Left lung (tissue), 10 donors: ENCODE results near the gene S100A6. TPM values are rescaled to one million over a fixed set of nuclear protein-coding genes. Genes with fewer than 3 reads are reported as not detected.

ENCODE experiments used
- ATAC-seq: fragments of 200-7000 bp; cut with Tn5 transposase; one replicate; pipeline ENCODE4 v1.9.1; 2020; ENCODE audit warnings: moderate library complexity
- DNase-seq, 4 donors: peaks; one replicate each; pipeline ENCODE4 v3.0.0-alpha.2; 2013 to 2020
- H3K27ac ChIP-seq, 2 donors: fragments of 200-600 bp; sonication (generic) in 1 of 2; one replicate each; pipeline versions ENCODE4 v1.5.0 to v1.8.0; 2020 to 2021
- H3K27me3 ChIP-seq, 2 donors: fragments of 200-600 bp; sonication (generic) in 1 of 2; one replicate each; pipeline versions ENCODE4 v1.5.0 to v1.8.0; 2020 to 2021
- H3K36me3 ChIP-seq, 2 donors: fragments of 200-600 bp; sonication (generic) in 1 of 2; one replicate each; pipeline versions ENCODE4 v1.5.0 to v1.8.0; 2020 to 2021
- H3K4me1 ChIP-seq, 2 donors: fragments of 200-600 bp; one replicate each; pipeline ENCODE4 v1.8.0; 2021
- H3K4me3 ChIP-seq, 2 donors: fragments of 200-600 bp; sonication (generic) in 1 of 2; one replicate each; pipeline versions ENCODE4 v1.5.0 to v1.8.0; 2020 to 2021; ENCODE audit warnings: mild to moderate bottlenecking in 1 of 2
- H3K9me3 ChIP-seq, 2 donors: fragments of 200-600 bp; sonication (generic) in 1 of 2; one replicate each; pipeline versions ENCODE4 v1.5.0 to v1.8.0; 2020 to 2021
- intact Hi-C, 2 donors: fragments of 100-400 bp; cut with DNase I; formaldehyde crosslinking; loops; one replicate each; pipeline versions ENCODE4 v1.11.2 to v1.14.2; 2022
- polyA plus RNA-seq, 6 donors: library from polyadenylated mRNA; unstranded; fragments of 120-200 nt; gene quantifications; one replicate each; pipeline ENCODE4 v1.2.1, GENCODE V29; 2013; ENCODE audit not compliant: insufficient read length in 6 of 6
- total RNA-seq, 2 donors: library from RNA; stranded (reverse); fragmentation: NEBNext Ultra II Directional; extraction: Animal tissue kit (Norgen Biotek cat#: 25700); gene quantifications; one replicate each; pipeline ENCODE4 v1.2.1, GENCODE V29; 2021
- TF ChIP-seq, protein P1 (sequence below), 2 donors: fragments of 200-600 bp; sonication (generic) in 1 of 2; IDR thresholded peaks; one replicate each; pipeline versions ENCODE4 v1.5.0 to v1.8.0; 2021; ENCODE audit warnings: antibody characterized with exemption in 2 of 2
- donor health status: DM: no; HTN: yes; CAD: no.
- donor health status: DM: no; HTN: no; CAD: no.

The S100A6 gene
- total and polyA plus RNA-seq, 8 donors = 156 to 1,797 (median 210) TPM

- Histone ChIP-seq H3K9me3 (no peaks in the 10 kb centered on the region), H3K27ac (peak within 1 kb of the TSS; percentile 53 to 73), H3K36me3 (peaks cover 0 to 8% of the 10 kb centered on the region in 2 donors), H3K4me3 (no peak within 1 kb of the TSS), H3K27me3 (no peaks in the 10 kb centered on the region), H3K4me1 (peaks cover 23 to 86% of the 10 kb centered on the region in 2 donors)
- ATAC-seq (peak; percentile 29), DNase-seq (peak in 1 of 4 donors; percentile 68)
- TF ChIP-seq, protein P1, sequence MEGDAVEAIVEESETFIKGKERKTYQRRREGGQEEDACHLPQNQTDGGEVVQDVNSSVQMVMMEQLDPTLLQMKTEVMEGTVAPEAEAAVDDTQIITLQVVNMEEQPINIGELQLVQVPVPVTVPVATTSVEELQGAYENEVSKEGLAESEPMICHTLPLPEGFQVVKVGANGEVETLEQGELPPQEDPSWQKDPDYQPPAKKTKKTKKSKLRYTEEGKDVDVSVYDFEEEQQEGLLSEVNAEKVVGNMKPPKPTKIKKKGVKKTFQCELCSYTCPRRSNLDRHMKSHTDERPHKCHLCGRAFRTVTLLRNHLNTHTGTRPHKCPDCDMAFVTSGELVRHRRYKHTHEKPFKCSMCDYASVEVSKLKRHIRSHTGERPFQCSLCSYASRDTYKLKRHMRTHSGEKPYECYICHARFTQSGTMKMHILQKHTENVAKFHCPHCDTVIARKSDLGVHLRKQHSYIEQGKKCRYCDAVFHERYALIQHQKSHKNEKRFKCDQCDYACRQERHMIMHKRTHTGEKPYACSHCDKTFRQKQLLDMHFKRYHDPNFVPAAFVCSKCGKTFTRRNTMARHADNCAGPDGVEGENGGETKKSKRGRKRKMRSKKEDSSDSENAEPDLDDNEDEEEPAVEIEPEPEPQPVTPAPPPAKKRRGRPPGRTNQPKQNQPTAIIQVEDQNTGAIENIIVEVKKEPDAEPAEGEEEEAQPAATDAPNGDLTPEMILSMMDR (IDR thresholded peaks at IDR 0.05) = no peak
- intact Hi-C loops = no loop called here
Measured at GRCh38 chr1:153548722-153549688, 13.2 kb upstream of the S100A6 start, which contains the start of gene S100A3. Gene S100A3, minus strand, starts transcription at chr1:153549258. Its CDS starts 773 bp downstream, at chr1:153548485.

- intact Hi-C loops = no loop called here
- Histone ChIP-seq H3K27ac (peak overlapping the region in 1 of 2 donors; percentile 73), H3K9me3 (no peaks in the 10 kb centered on the region), H3K4me1 (peaks cover 28 to 90% of the 10 kb centered on the region in 2 donors), H3K36me3 (peaks cover 0 to 20% of the 10 kb centered on the region in 2 donors), H3K4me3 (no peak overlapping the region), H3K27me3 (no peaks in the 10 kb centered on the region)
- peak in 1 of 4 donors; percentile 19 for DNase-seq
- no peak for ATAC-seq
- TF ChIP-seq, protein P1 (IDR thresholded peaks at IDR 0.05) = no peak
Measured at GRCh38 chr1:153547560-153548551, 12.1 kb upstream of the S100A6 start.

DNA sequence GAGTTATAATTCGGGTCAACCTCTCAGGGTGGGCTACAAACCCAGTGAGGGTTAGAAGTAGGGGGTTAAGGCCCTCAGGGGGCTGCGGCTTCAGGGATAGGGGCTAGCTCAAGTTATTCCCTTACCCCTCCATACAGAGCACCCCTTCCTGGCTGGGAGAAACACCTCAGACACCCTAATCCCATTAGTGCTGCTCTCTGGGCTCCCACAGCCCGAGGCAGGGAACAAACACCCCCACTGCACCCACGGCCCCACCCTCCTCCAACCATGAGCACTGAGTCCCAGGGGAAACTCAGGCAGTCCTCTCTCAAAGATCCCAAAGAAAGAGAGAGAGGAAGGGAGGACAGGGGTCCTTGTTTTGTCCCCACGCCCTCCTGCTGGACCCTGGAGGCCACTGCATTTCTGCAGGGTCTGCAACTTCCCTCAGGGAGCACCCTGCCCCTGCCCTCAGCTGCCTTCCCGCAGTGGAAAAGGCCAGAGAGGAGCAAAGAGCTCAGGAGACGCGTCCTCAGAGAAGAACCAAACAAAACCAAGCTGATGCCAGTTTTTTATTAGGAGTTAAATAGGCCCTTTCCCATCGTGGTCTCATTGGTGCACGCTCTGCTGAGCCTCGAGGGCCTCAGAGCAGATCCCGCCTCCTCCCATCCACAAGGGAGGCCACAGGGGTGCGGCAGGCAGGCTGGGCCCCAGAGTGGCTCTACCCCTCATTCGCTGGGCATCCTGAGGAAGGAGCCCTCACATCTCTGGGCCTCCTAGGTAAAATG lies 11.2 kb upstream of the S100A6 start:
- Histone ChIP-seq H3K27me3 (no peaks in the 10 kb centered on the region), H3K27ac (peak overlapping the region in 1 of 2 donors; percentile 95), H3K9me3 (no peaks in the 10 kb centered on the region), H3K4me1 (peaks cover 28 to 99% of the 10 kb centered on the region in 2 donors), H3K36me3 (peaks cover 0 to 23% of the 10 kb centered on the region in 2 donors), H3K4me3 (peak overlapping the region in 1 of 2 donors; percentile 66)
- ATAC-seq (no peak), DNase-seq (no peak)
- TF ChIP-seq, protein P1 (IDR thresholded peaks at IDR 0.05) = no peak
- intact Hi-C loops = no loop called here

DNA sequence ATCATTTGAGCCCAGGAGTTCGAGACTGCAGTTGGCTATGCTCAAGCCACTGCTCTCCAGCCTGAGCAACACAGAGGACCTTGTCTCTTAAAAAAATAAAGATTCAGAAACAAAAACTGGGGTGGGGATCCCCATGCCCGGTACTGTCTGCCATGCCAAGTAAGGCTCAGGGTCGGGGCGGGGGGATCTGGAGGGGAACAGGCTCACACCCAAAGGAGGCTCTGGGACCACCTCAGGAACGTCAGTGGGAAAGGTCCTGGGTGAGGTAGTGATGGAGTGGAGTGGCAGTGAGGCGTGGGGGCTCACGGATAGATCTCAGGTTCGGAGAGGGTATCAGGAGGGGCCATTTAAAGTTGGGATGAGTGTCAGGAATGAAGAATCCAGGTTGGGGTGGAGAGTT lies 10.6 kb upstream of the S100A6 start:
- peaks cover 0 to 23% of the 10 kb centered on the region in 2 donors for H3K36me3 ChIP-seq
- peaks cover 28 to 100% of the 10 kb centered on the region in 2 donors for H3K4me1 ChIP-seq
- no peaks in the 10 kb centered on the region for H3K9me3 ChIP-seq
- intact Hi-C loops = no loop called here
- TF ChIP-seq, protein P1 (IDR thresholded peaks at IDR 0.05) = no peak
- H3K4me3 ChIP-seq = peak overlapping the region in 1 of 2 donors; percentile 66
- DNase-seq = no peak
- no peaks in the 10 kb centered on the region for H3K27me3 ChIP-seq
- ATAC-seq = no peak
- H3K27ac ChIP-seq = peak overlapping the region; percentile 88 to 95
